CD4-positive, alpha-beta T cell (primary cell): Measurements from ENCODE around the gene ELF1. TPM values are rescaled to one million over a fixed set of nuclear protein-coding genes. Genes with fewer than 3 reads are reported as not detected.

Source experiments
- ATAC-seq: fragments of 200-7000 bp; cut with Tn5 transposase; one replicate; pipeline ENCODE4 v1.10.0; 2022; ENCODE audit warnings: mild to moderate bottlenecking; ENCODE audit not compliant: poor library complexity
- CTCF ChIA-PET: fragments of 350-600 bp; sonication (Branson Sonifier 250); formaldehyde crosslinking; loops from one replicate; lab custom pipeline; 2021; ENCODE audit warnings: antibody characterized with exemption, inconsistent platforms; lab: Charles Lee
- POLR2A ChIA-PET: fragments of 350-600 bp; sonication (Branson Sonifier 250); formaldehyde crosslinking; loops from one replicate; lab custom pipeline; 2021; ENCODE audit warnings: antibody characterized with exemption, inconsistent platforms; lab: Charles Lee
- DNase-seq, 14 experiments: peaks; one replicate each; pipeline ENCODE4 v3.0.0-alpha.2; 2013 to 2020; ENCODE audit warnings: mixed read lengths in 2 of 14
- H3K27ac ChIP-seq, 2 donors: one replicate each; pipeline versions ENCODE4 v1.5.1 to v1.7.0; 2013; ENCODE audit warnings: low read length in 2 of 2, low read depth in 1 of 2, mild to moderate bottlenecking in 1 of 2
- H3K27me3 ChIP-seq, 2 experiments: 1 replicate in 1 of 2; 2 replicates in 1 of 2; pipeline versions ENCODE4 v1.6.1 to v1.7.0; 2013; ENCODE audit warnings: low read length in 2 of 2, control low read depth in 1 of 2, mild to moderate bottlenecking in 1 of 2, moderate library complexity in 1 of 2; ENCODE audit not compliant: insufficient read depth in 2 of 2, control insufficient read depth in 1 of 2
- H3K36me3 ChIP-seq: one replicate; pipeline ENCODE4 v1.6.1; 2013; ENCODE audit warnings: low read length, control low read depth; ENCODE audit not compliant: insufficient read depth
- H3K4me1 ChIP-seq: one replicate; pipeline ENCODE4 v1.6.1; 2013; ENCODE audit warnings: low read length, control low read depth; ENCODE audit not compliant: insufficient read depth
- H3K4me3 ChIP-seq: one replicate; pipeline ENCODE4 v1.5.1; 2013; ENCODE audit warnings: mild to moderate bottlenecking, low read length, moderate library complexity
- H3K9me3 ChIP-seq, 2 experiments: 1 replicate in 1 of 2; 2 replicates in 1 of 2; pipeline versions ENCODE4 v1.6.1 to v1.7.0; 2013; ENCODE audit warnings: low read length in 2 of 2, mild to moderate bottlenecking in 2 of 2, control low read depth in 1 of 2, moderate library complexity in 1 of 2; ENCODE audit not compliant: control insufficient read depth in 1 of 2, insufficient read depth in 1 of 2
- H3K27ac Mint-ChIP-seq: one replicate; pipeline ENCODE4 v1.8.0; 2020; ENCODE audit warnings: mixed read lengths
- H3K27me3 Mint-ChIP-seq: one replicate; pipeline ENCODE4 v1.8.0; 2021; ENCODE audit warnings: mixed read lengths
- H3K36me3 Mint-ChIP-seq: one replicate; pipeline ENCODE4 v1.8.0; 2021; ENCODE audit warnings: low read depth, mixed read lengths
- H3K4me1 Mint-ChIP-seq: one replicate; pipeline ENCODE4 v1.8.0; 2021; ENCODE audit warnings: low read depth, mixed read lengths
- H3K4me3 Mint-ChIP-seq: one replicate; pipeline ENCODE4 v1.8.0; 2020; ENCODE audit warnings: mild to moderate bottlenecking, mixed read lengths
- H3K9me3 Mint-ChIP-seq: one replicate; pipeline ENCODE4 v1.8.0; 2020; ENCODE audit warnings: mixed read lengths
- intact Hi-C, 2 experiments: fragments of 100-400 bp; cut with DNase I in 1 of 2; cut with micrococcal nuclease in 1 of 2; formaldehyde crosslinking; loops; one replicate each; pipeline versions ENCODE4 v1.15.1 to v1.9.0; 2023 to 2025; cut with DNase I, micrococcal nuclease
- total RNA-seq, 174 experiments: library from RNA in 2 of 174; stranded (reverse) in 2 of 174; gene quantifications; one replicate each; pipeline ENCODE4 v1.2.3 and lab custom pipeline; 2021 to 2026
- TF ChIP-seq, protein P1 (sequence below): fragments of 200-600 bp; IDR thresholded peaks from one replicate; pipeline ENCODE4 v1.8.0; 2022; ENCODE audit warnings: antibody characterized with exemption, mild to moderate bottlenecking

ELF1 gene
- total RNA-seq, 2 experiments from 2014 or later = 354 to 358 TPM

- peaks cover 13% of the 10 kb centered on the region for H3K36me3 ChIP-seq
- CTCF ChIA-PET = interaction anchor here (4.4 kb wide), 1 partner anchor 83 kb away, joined by 20 read pairs; no protein-coding TSS in a partner anchor
- H3K27me3 Mint-ChIP-seq = no peaks in the 10 kb centered on the region
- H3K9me3 Mint-ChIP-seq = no peaks in the 10 kb centered on the region
- intact Hi-C loops = loop anchor here in 1 of 2 experiments (5.0 kb wide), 1 partner anchor 34 kb away; no protein-coding TSS in a partner anchor
- POLR2A ChIA-PET = interaction anchor here (0.6 to 2.1 kb wide), 4 partner anchors 9 to 89 kb away, joined by 3 to 10 read pairs (median 6); partner anchors contain the start of genes ELF1 and WBP4
- peak overlapping the region; percentile 11 for H3K4me3 Mint-ChIP-seq
- DNase-seq (no peak), ATAC-seq (no peak)
- no peak overlapping the region for H3K4me3 ChIP-seq
- peaks cover 98% of the 10 kb centered on the region for H3K4me1 Mint-ChIP-seq
- H3K4me1 ChIP-seq = peaks cover 44% of the 10 kb centered on the region
- no peak overlapping the region for H3K27ac ChIP-seq
- H3K36me3 Mint-ChIP-seq = peaks cover 62% of the 10 kb centered on the region
- H3K9me3 ChIP-seq = no peaks in the 10 kb centered on the region
- H3K27ac Mint-ChIP-seq = peak overlapping the region; percentile 11
- TF ChIP-seq, protein P1, sequence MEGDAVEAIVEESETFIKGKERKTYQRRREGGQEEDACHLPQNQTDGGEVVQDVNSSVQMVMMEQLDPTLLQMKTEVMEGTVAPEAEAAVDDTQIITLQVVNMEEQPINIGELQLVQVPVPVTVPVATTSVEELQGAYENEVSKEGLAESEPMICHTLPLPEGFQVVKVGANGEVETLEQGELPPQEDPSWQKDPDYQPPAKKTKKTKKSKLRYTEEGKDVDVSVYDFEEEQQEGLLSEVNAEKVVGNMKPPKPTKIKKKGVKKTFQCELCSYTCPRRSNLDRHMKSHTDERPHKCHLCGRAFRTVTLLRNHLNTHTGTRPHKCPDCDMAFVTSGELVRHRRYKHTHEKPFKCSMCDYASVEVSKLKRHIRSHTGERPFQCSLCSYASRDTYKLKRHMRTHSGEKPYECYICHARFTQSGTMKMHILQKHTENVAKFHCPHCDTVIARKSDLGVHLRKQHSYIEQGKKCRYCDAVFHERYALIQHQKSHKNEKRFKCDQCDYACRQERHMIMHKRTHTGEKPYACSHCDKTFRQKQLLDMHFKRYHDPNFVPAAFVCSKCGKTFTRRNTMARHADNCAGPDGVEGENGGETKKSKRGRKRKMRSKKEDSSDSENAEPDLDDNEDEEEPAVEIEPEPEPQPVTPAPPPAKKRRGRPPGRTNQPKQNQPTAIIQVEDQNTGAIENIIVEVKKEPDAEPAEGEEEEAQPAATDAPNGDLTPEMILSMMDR = no peak
- H3K27me3 ChIP-seq = no peaks in the 10 kb centered on the region
Measured at GRCh38 chr13:40971321-40971720, 47.8 kb downstream of the ELF1 start.

- ATAC-seq (no peak), DNase-seq (no peak)
- CTCF ChIA-PET = interaction anchor here (1.7 to 4.4 kb wide), 2 partner anchors 18 to 83 kb away, joined by 5 to 20 read pairs; no protein-coding TSS in a partner anchor
- Histone ChIP-seq H3K9me3 (no peaks in the 10 kb centered on the region), H3K4me1 (peaks cover 42% of the 10 kb centered on the region), H3K27me3 (no peaks in the 10 kb centered on the region), H3K36me3 (peaks cover 8% of the 10 kb centered on the region), H3K27ac (no peak overlapping the region), H3K4me3 (no peak overlapping the region)
- H3K4me1 Mint-ChIP-seq = peaks cover 98% of the 10 kb centered on the region
- H3K36me3 Mint-ChIP-seq = peaks cover 61% of the 10 kb centered on the region
- peak overlapping the region; percentile 71 for H3K4me3 Mint-ChIP-seq
- intact Hi-C loops = loop anchor here in 1 of 2 experiments (5.0 kb wide), 1 partner anchor 34 kb away; no protein-coding TSS in a partner anchor
- no peaks in the 10 kb centered on the region for H3K27me3 Mint-ChIP-seq
- TF ChIP-seq, protein P1 = no peak
- no peaks in the 10 kb centered on the region for H3K9me3 Mint-ChIP-seq
- H3K27ac Mint-ChIP-seq = peak overlapping the region; percentile 34
- POLR2A ChIA-PET = interaction anchor here (1.0 to 2.1 kb wide), 4 partner anchors 9 to 90 kb away, joined by 3 to 10 read pairs (median 6); partner anchors contain the start of genes ELF1 and WBP4
Measured at GRCh38 chr13:40970803-40971202, 48.3 kb downstream of the ELF1 start.

GRCh38 chr13:40969169-40969901, 49.8 kb downstream of the ELF1 start:
- POLR2A ChIA-PET = interaction anchor here (0.7 to 2.1 kb wide), 6 partner anchors 8 to 91 kb away, joined by 3 to 10 read pairs (median 5); partner anchors contain the start of genes ELF1 and WBP4
- H3K36me3 ChIP-seq = peaks cover 15% of the 10 kb centered on the region
- H3K4me1 ChIP-seq = peaks cover 44% of the 10 kb centered on the region
- ATAC-seq (peak; percentile 63), DNase-seq (peak in 7 of 14 experiments; percentile 9 to 62 (median 48))
- H3K4me1 Mint-ChIP-seq = peaks cover 98% of the 10 kb centered on the region
- H3K4me3 Mint-ChIP-seq = peak overlapping the region; percentile 71
- CTCF ChIA-PET = interaction anchor here (1.7 to 4.4 kb wide), 3 partner anchors 17 to 85 kb away, joined by 4 to 20 read pairs (median 5); no protein-coding TSS in a partner anchor
- H3K9me3 ChIP-seq = no peaks in the 10 kb centered on the region
- H3K4me3 ChIP-seq = no peak overlapping the region
- H3K9me3 Mint-ChIP-seq = no peaks in the 10 kb centered on the region
- H3K27ac ChIP-seq = no peak overlapping the region
- peak overlapping the region; percentile 34 for H3K27ac Mint-ChIP-seq
- peaks cover 60% of the 10 kb centered on the region for H3K36me3 Mint-ChIP-seq
- H3K27me3 ChIP-seq = no peaks in the 10 kb centered on the region
- TF ChIP-seq, protein P1 = no peak
- H3K27me3 Mint-ChIP-seq = no peaks in the 10 kb centered on the region
- intact Hi-C loops = loop anchor here in 1 of 2 experiments (10.0 kb wide), 1 partner anchor 45 kb away; the partner anchor contains the start of gene ELF1
